Progenitor cell of endocrine pancreas (in vitro differentiated cells): Measurements from ENCODE around the gene NLGN1. TPM values are rescaled to one million over a fixed set of nuclear protein-coding genes. Genes with fewer than 3 reads are reported as not detected.
A peak's percentile ranks its signal among the peaks of the same experiment; 100 is the strongest.

Experiments
- DNase-seq: peaks from one replicate; pipeline ENCODE4 v3.0.0; 2021; ENCODE audit warnings: low spot score; ENCODE audit not compliant: unreplicated experiment
- H3K27ac Mint-ChIP-seq: 2 replicates; pipeline ENCODE4 v1.8.0; 2021; ENCODE audit warnings: mild to moderate bottlenecking, moderate library complexity, mixed read lengths
- H3K27me3 Mint-ChIP-seq: 2 replicates; pipeline ENCODE4 v1.8.0; 2021; ENCODE audit warnings: mixed read lengths
- H3K36me3 Mint-ChIP-seq: 2 replicates; pipeline ENCODE4 v1.8.0; 2022; ENCODE audit warnings: mixed read lengths; ENCODE audit not compliant: insufficient read depth
- H3K4me1 Mint-ChIP-seq: 2 replicates; pipeline ENCODE4 v1.8.0; 2021; ENCODE audit warnings: low read depth, mixed read lengths
- H3K4me3 Mint-ChIP-seq: 2 replicates; pipeline ENCODE4 v1.8.0; 2021; ENCODE audit warnings: low read depth, mild to moderate bottlenecking, moderate library complexity, mixed read lengths
- H3K9me3 Mint-ChIP-seq: 2 replicates; pipeline ENCODE4 v1.8.0; 2021; ENCODE audit warnings: low read depth, mixed read lengths
- CTCF ChIP-seq: fragments of 200-600 bp; sonication (generic); IDR thresholded peaks from one replicate; pipeline ENCODE4 v1.5.0; 2021; ENCODE audit warnings: antibody characterized with exemption, mild to moderate bottlenecking; ENCODE audit not compliant: unreplicated experiment
- total RNA-seq: library from RNA; stranded (reverse); gene quantifications from 2 replicates; pipeline ENCODE4 v1.2.1, GENCODE V29; 2021

NLGN1 gene
- total RNA-seq, 1 donor from 2014 or later, result 5.7 TPM

- no peak overlapping the region for H3K27ac Mint-ChIP-seq
- peaks cover 3% of the 10 kb centered on the region for H3K4me1 Mint-ChIP-seq
- no peak for DNase-seq
- no peak for TF ChIP-seq CTCF
- no peak overlapping the region for H3K4me3 Mint-ChIP-seq
- H3K27me3 Mint-ChIP-seq, result no peaks in the 10 kb centered on the region
- H3K36me3 Mint-ChIP-seq, result no peaks in the 10 kb centered on the region
- peaks cover 6% of the 10 kb centered on the region for H3K9me3 Mint-ChIP-seq
Measured at GRCh38 chr3:174116421-174116820, 718.9 kb downstream of the NLGN1 start.

DNA sequence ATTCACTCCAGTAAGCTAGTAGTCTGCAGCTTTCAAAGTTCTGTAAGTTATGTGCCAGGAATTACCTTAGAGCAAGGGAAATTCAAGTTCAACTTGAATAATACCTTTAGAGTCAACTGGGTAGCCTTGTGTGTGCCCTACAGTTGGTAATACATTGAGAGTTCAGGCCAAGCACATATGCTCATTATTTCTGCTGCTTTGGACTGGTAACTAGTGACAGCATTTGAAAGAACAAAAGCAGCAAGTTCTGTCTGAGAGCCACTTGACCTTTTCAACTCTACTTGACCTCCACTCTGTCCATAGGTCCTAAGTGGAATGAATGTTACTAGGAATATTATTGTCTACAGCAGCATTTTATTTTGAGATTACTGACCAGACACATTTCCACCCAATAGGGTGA, 723.5 kb downstream of the NLGN1 start:
- Mint-ChIP-seq H3K36me3 (no peaks in the 10 kb centered on the region), H3K4me1 (peaks cover 3% of the 10 kb centered on the region), H3K4me3 (no peak overlapping the region), H3K9me3 (no peaks in the 10 kb centered on the region), H3K27me3 (no peaks in the 10 kb centered on the region), H3K27ac (no peak overlapping the region)
- DNase-seq, result no peak
- no peak for TF ChIP-seq CTCF

DNA sequence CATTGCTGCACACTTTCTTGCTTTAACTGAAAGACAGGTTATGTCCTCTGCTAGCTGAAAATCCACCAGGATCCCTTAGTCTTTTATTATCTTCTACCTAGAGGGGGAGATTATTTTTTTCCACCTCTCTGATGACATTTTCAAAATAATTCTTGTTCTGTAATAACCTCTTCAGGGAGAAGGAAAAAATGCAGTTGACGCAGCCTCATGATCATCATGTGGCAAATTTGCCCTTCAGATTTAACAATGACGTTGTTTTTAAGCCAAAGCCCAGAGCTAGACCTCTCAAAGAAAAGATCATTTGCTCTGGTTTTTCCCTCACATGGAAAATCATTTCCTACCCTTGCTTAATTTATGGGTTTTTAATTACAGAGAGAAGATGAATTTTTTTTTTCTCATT, 724.9 kb downstream of the NLGN1 start:
- H3K4me1 Mint-ChIP-seq, result peaks cover 3% of the 10 kb centered on the region
- DNase-seq, result no peak
- H3K27ac Mint-ChIP-seq, result no peak overlapping the region
- no peaks in the 10 kb centered on the region for H3K27me3 Mint-ChIP-seq
- no peaks in the 10 kb centered on the region for H3K9me3 Mint-ChIP-seq
- no peak overlapping the region for H3K4me3 Mint-ChIP-seq
- TF ChIP-seq CTCF, result no peak
- no peaks in the 10 kb centered on the region for H3K36me3 Mint-ChIP-seq

DNA sequence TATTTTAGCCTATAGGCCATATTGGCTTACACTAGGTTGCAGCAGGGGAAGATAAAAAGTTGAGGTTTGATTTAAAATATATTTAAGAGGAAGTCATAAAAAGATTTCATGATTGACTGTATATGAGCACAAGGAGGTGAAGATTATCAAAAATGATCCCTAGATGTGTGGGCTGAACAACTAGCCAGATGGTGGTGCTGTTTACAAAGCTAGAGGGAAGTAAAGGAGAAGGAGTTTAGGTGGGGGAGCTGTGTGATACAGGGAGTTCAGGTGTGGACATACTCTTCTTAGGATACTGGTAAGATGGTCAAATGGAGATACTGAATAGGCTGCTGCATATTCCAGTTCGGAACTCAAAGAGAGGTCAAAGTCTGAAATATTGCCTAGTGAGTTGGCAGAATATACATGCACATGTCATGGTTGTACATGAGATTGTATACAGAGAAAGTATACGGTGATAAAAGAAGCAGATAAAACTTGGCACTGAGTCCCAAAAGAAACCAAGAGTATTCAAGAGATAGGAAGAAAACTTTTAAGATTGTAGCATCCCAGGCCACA, 727.8 kb downstream of the NLGN1 start:
- Mint-ChIP-seq H3K4me3 (no peak overlapping the region), H3K36me3 (no peaks in the 10 kb centered on the region), H3K9me3 (no peaks in the 10 kb centered on the region), H3K27me3 (no peaks in the 10 kb centered on the region), H3K4me1 (peaks cover 3% of the 10 kb centered on the region), H3K27ac (no peak overlapping the region)
- no peak for DNase-seq
- peak; percentile 68 for TF ChIP-seq CTCF

DNA sequence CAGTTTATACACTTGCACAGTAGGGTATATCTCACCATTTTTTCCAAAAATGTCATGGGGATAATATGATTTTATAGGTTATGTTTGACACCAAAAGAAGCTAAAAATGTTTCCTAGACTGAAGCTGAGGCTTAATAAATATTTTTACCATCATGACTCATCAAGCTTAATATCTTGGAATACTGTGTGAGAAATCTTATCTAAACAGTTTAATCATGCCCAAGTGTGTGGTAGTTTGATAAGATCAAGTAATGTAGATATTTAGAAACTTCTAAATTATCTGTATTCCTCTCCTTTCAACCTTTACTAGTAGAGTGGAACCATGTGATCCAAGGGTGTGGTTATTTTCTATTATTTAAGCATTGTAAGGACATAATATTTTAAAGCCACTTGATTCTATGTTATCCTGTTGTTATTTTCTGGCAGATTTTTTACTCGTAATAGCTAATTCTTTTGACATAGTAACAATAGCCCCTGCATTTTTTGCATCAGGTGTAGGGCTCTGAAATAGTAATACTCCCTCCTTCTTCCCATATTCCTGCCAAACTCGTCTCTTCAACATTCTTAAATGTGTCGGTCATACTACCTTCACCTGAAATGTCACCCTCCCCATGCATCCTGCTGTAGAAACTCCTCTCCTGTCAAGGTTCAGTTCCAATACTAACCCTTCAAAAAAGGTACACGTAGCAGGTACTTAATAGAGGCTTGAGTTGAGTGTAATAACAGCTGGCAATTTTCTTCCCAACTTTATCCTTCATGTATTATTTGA, 729.6 kb downstream of the NLGN1 start:
- DNase-seq, result no peak
- Mint-ChIP-seq H3K4me3 (no peak overlapping the region), H3K27me3 (no peaks in the 10 kb centered on the region), H3K9me3 (no peaks in the 10 kb centered on the region), H3K27ac (no peak overlapping the region), H3K36me3 (no peaks in the 10 kb centered on the region), H3K4me1 (peaks cover 4% of the 10 kb centered on the region)
- TF ChIP-seq CTCF, result no peak
